GM23338 (cell line): ENCODE results near the gene SYT7. TPM values are rescaled to one million over a fixed set of nuclear protein-coding genes. Genes with fewer than 3 reads are reported as not detected.

Experiments used
- ATAC-seq: fragments of 200-7000 bp; cut with Tn5 transposase; 3 replicates; pipeline ENCODE4 v1.9.1; 2020
- DNase-seq: peaks from one replicate; pipeline ENCODE4 v3.0.0-alpha.2; 2015; ENCODE audit warnings: low spot score
- H2AFZ ChIP-seq: fragments of 200-600 bp; sonication (generic); 2 replicates; pipeline ENCODE4 v1.8.0; 2016; ENCODE audit warnings: antibody characterized with exemption, mild to moderate bottlenecking, moderate library complexity
- H3F3A ChIP-seq: fragments of 200-600 bp; sonication (generic); replicated peaks from 2 replicates; pipeline ENCODE4 v1.8.0; 2017; ENCODE audit warnings: antibody characterized with exemption, mixed run types, low read depth
- H3K27ac ChIP-seq: fragments of 200-600 bp; sonication (generic); 2 replicates; pipeline ENCODE4 v1.6.1; 2016; ENCODE audit warnings: low read depth
- H3K27me3 ChIP-seq: fragments of 200-600 bp; sonication (generic); 2 replicates; pipeline ENCODE4 v1.8.0; 2016; ENCODE audit warnings: mild to moderate bottlenecking, mixed run types, moderate library complexity; ENCODE audit not compliant: insufficient read depth
- H3K36me3 ChIP-seq: fragments of 200-600 bp; sonication (generic); 2 replicates; pipeline ENCODE4 v1.8.0; 2016; ENCODE audit warnings: mild to moderate bottlenecking; ENCODE audit not compliant: insufficient read depth
- H3K4me1 ChIP-seq: fragments of 200-600 bp; sonication (generic); 2 replicates; pipeline ENCODE4 v1.8.0; 2016; ENCODE audit warnings: mild to moderate bottlenecking, moderate library complexity; ENCODE audit not compliant: insufficient read depth
- H3K4me2 ChIP-seq: fragments of 200-600 bp; sonication (generic); 2 replicates; pipeline ENCODE4 v1.7.1; 2017; ENCODE audit warnings: mixed run types
- H3K4me3 ChIP-seq: fragments of 200-600 bp; sonication (generic); 2 replicates; pipeline ENCODE4 v1.6.1; 2016; ENCODE audit warnings: mixed run types
- H3K79me2 ChIP-seq: fragments of 200-600 bp; sonication (generic); replicated peaks from 2 replicates; pipeline ENCODE4 v1.8.0; 2017; ENCODE audit warnings: mild to moderate bottlenecking; ENCODE audit not compliant: insufficient read depth
- H3K9me2 ChIP-seq: fragments of 200-600 bp; sonication (generic); 2 replicates; pipeline ENCODE4 v1.8.0; 2017; ENCODE audit not compliant: insufficient read depth
- H4K20me1 ChIP-seq: fragments of 200-600 bp; sonication (generic); replicated peaks from 2 replicates; pipeline ENCODE4 v1.8.0; 2017; ENCODE audit warnings: mild to moderate bottlenecking; ENCODE audit not compliant: insufficient read depth
- H3K27ac Mint-ChIP-seq: 2 replicates; pipeline ENCODE4 v1.8.0; 2020; ENCODE audit warnings: inconsistent platforms, mild to moderate bottlenecking, moderate library complexity, mixed read lengths
- H3K27me3 Mint-ChIP-seq: 3 replicates; pipeline ENCODE4 v1.8.0; 2022; ENCODE audit warnings: low read depth, mild to moderate bottlenecking, moderate library complexity, mixed read lengths, inconsistent platforms; ENCODE audit not compliant: insufficient read depth, poor library complexity
- H3K36me3 Mint-ChIP-seq: 3 replicates; pipeline ENCODE4 v1.8.0; 2021; ENCODE audit warnings: low read depth, mild to moderate bottlenecking, inconsistent platforms, moderate library complexity, mixed read lengths
- H3K4me1 Mint-ChIP-seq: 3 replicates; pipeline ENCODE4 v1.8.0; 2020; ENCODE audit warnings: mild to moderate bottlenecking, inconsistent platforms, mixed read lengths
- H3K4me3 Mint-ChIP-seq: 3 replicates; pipeline ENCODE4 v1.8.0; 2021; ENCODE audit warnings: moderate library complexity, mild to moderate bottlenecking, inconsistent platforms, mixed read lengths
- H3K9me3 Mint-ChIP-seq: 3 replicates; pipeline ENCODE4 v1.8.0; 2020; ENCODE audit warnings: moderate library complexity, mild to moderate bottlenecking, inconsistent platforms, mixed read lengths
- CREB1 ChIP-seq: fragments of 250-450 bp; sonication (Bioruptor Pico); IDR thresholded peaks from 2 replicates; pipeline ENCODE4 v1.5.0; 2020; ENCODE audit warnings: low read depth, mild to moderate bottlenecking, moderate library complexity
- CTCF ChIP-seq, 2 experiments: fragments of 200-600 bp in 1 of 2; sonication (generic) in 1 of 2; conservative IDR thresholded peaks; 2 replicates each; pipeline versions ENCODE4 v1.5.1 to v1.6.1; 2016 to 2017; ENCODE audit warnings: antibody characterized with exemption in 2 of 2, low read depth in 2 of 2, mild to moderate bottlenecking in 2 of 2, moderate library complexity in 1 of 2
- ETS1 ChIP-seq: IDR thresholded peaks from 2 replicates; pipeline ENCODE4 v1.6.1; 2016; ENCODE audit warnings: antibody characterized with exemption
- EZH2 ChIP-seq: fragments of 200-600 bp; sonication (generic); IDR thresholded peaks from one replicate; pipeline ENCODE4 v1.8.0; 2017; ENCODE audit warnings: antibody characterized with exemption, mild to moderate bottlenecking, low read depth; ENCODE audit not compliant: unreplicated experiment
- EZH2phosphoT487 ChIP-seq: fragments of 200-600 bp; sonication (generic); IDR thresholded peaks from one replicate; pipeline ENCODE4 v1.8.1; 2018; ENCODE audit warnings: antibody characterized with exemption; ENCODE audit not compliant: unreplicated experiment
- JUNB ChIP-seq: IDR thresholded peaks from one replicate; pipeline ENCODE4 v1.6.1; 2016; ENCODE audit warnings: antibody characterized with exemption; ENCODE audit not compliant: unreplicated experiment
- NANOG ChIP-seq: IDR thresholded peaks from 2 replicates; pipeline ENCODE4 v1.6.1; 2016; ENCODE audit warnings: antibody characterized with exemption, borderline replicate concordance
- POLR2AphosphoS5 ChIP-seq: IDR thresholded peaks from 2 replicates; pipeline ENCODE4 v1.6.1; 2016; ENCODE audit warnings: antibody characterized with exemption, low read depth
- STAT1 ChIP-seq: IDR thresholded peaks from one replicate; pipeline ENCODE4 v1.6.1; 2016; ENCODE audit warnings: antibody characterized with exemption; ENCODE audit not compliant: unreplicated experiment
- ZNF114 ChIP-seq: fragments of 250-450 bp; sonication (Bioruptor Pico); IDR thresholded peaks from 2 replicates; pipeline ENCODE4 v1.5.0; 2020; ENCODE audit warnings: mild to moderate bottlenecking, moderate library complexity
- ZNF331 ChIP-seq: fragments of 250-450 bp; sonication (Bioruptor Pico); IDR thresholded peaks from 2 replicates; pipeline ENCODE4 v1.5.0; 2020; ENCODE audit warnings: low read depth, mild to moderate bottlenecking, moderate library complexity
- polyA plus RNA-seq: library from polyadenylated mRNA; unstranded; fragments of >200 nt; fragmentation: Nextera tagmentation; extraction: Ambion mirVana; gene quantifications from 2 replicates; pipeline ENCODE4 v1.2.1, GENCODE V29; 2016
- total RNA-seq: library from RNA; depleted of rRNA; stranded (reverse); fragments of >200 nt; shearing (Covaris generic); gene quantifications from 2 replicates; pipeline ENCODE4 v1.2.3, GENCODE V29; 2014

Gene SYT7
- total and polyA plus RNA-seq, 2 experiments from 2014 or later, result 1.6 to 10.3 TPM

DNA sequence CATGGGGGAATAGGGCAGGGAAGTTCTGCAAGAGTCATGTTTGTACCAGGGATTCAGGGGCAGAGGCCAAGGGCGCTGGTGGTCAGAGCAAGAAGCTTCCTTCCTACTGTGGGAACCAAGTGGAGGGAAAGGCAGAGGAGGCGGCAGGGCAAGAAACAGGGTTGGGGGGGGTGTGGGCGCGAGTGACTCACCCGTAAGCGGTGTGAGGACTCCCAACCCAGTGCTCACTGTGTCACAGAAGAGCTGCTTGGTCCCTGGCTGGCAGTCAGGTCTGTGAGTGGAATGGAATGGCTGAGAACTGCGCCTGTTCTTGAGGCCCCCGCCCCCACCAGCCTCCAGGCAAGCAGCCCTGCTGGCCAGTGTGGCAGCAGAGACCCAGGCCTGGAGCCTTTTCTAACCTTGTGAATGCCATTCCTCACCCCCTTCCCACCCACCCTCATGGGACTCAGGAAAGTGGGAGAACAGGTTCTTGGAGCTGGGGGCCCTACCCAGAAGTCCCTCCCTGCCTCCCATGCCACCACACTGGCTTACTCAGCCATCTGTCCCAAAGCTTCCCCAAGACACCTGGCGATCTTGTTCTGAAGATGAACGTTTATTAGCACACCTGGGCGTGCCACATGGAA lies 67.6 kb downstream of the SYT7 start (continued):
- TF ChIP-seq EZH2 (no peak), CREB1 (CRISPR knock-in tag) (no peak), JUNB (no peak)

DNA sequence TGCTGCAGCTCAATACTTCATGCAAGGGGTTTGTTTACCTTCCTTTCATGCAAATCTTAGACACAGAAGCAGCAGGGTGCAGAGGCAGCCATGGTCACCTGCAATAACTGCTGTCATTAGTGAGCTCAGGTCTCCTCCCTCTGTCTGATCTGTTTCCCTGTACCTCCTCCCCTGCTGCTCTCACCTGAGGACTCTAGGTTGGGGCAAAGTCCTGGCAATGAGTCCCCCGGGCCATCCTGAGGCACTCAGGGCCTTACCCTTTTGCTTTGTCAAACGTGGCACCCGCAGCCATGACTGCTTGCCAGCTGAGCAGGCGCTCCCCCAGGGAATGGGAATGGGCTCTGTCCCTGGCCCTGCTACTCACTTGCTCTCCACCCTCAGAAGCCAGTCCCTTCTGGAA lies 68.4 kb downstream of the SYT7 start:
- TF ChIP-seq ETS1 (no peak), NANOG (no peak), JUNB (no peak), CREB1 (CRISPR knock-in tag) (no peak), CTCF (conservative IDR thresholded peaks at IDR 0.05; ENCODE audit: low read depth in 2 of 2) (no peak)
- Histone ChIP-seq H3K4me2 (no peak overlapping the region), H3F3A (peaks cover 13% of the 10 kb centered on the region; the same call in 1 of the 2 replicates), H2AFZ (no peak overlapping the region), H3K9me2 (no peaks in the 10 kb centered on the region), H3K36me3 (no peaks in the 10 kb centered on the region), H3K4me1 (peaks cover 59% of the 10 kb centered on the region), H3K27ac (no peak overlapping the region), H4K20me1 (no peaks in the 10 kb centered on the region), H3K27me3 (peaks cover 38% of the 10 kb centered on the region), H3K79me2 (no peaks in the 10 kb centered on the region), H3K4me3 (no peak overlapping the region)
- Mint-ChIP-seq H3K27me3 (peaks cover 51% of the 10 kb centered on the region), H3K4me3 (no peak overlapping the region), H3K36me3 (no peaks in the 10 kb centered on the region), H3K9me3 (no peaks in the 10 kb centered on the region), H3K27ac (no peak overlapping the region), H3K4me1 (peaks cover 57% of the 10 kb centered on the region)
- no peak for ATAC-seq
- DNase-seq, result no peak

DNA sequence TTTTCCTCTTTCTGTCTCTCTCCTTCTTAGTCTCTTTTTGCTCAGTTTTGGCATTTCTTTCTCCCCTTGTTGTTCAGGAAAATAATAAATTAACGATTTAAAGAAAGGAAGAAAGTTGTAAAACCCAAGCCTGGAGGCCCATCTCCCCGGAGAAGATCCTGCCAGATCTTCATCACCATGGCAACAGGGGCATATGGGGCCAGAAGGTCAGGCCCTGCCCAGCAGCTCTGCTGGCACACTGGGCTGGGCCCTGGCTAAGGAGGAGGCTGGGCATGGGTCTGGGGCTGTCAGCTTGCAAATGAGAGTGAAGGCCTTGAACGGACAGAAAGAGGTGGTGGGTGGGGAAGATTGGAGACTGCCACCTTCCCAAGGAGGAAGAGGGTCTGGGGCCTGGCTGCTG lies 69.5 kb downstream of the SYT7 start:
- no peak overlapping the region; the same call in 2 of the 3 replicates for H3K4me3 Mint-ChIP-seq
- H3K4me2 ChIP-seq, result no peak overlapping the region
- ATAC-seq (no peak), DNase-seq (no peak)
- H3K36me3 Mint-ChIP-seq, result no peaks in the 10 kb centered on the region
- H3K36me3 ChIP-seq, result no peaks in the 10 kb centered on the region
- H3K27ac Mint-ChIP-seq, result no peak overlapping the region
- H3K9me2 ChIP-seq, result no peaks in the 10 kb centered on the region
- H3K4me1 Mint-ChIP-seq, result peaks cover 51% of the 10 kb centered on the region
- no peak overlapping the region for H3K27ac ChIP-seq
- no peaks in the 10 kb centered on the region for H3K79me2 ChIP-seq
- H3K4me3 ChIP-seq, result no peak overlapping the region
- peaks cover 54% of the 10 kb centered on the region for H3K4me1 ChIP-seq
- H3K9me3 Mint-ChIP-seq, result no peaks in the 10 kb centered on the region
- H4K20me1 ChIP-seq, result no peaks in the 10 kb centered on the region
- no peak overlapping the region for H2AFZ ChIP-seq
- peaks cover 57% of the 10 kb centered on the region for H3K27me3 Mint-ChIP-seq
- peaks cover 13% of the 10 kb centered on the region; the same call in 1 of the 2 replicates for H3F3A ChIP-seq
- peaks cover 49% of the 10 kb centered on the region for H3K27me3 ChIP-seq
- TF ChIP-seq EZH2phosphoT487 (no peak), POLR2AphosphoS5 (no peak), ZNF331 (CRISPR knock-in tag) (no peak), ZNF114 (CRISPR knock-in tag) (no peak), JUNB (no peak), STAT1 (no peak), EZH2 (no peak)
